ENCODE results near the gene ESRRG.
"Not testable (repeated sequence)": the region's sequence is repeated elsewhere in the genome, so short reads cannot be mapped to it uniquely, and the experiment has no call there.

The ESRRG gene

DNA sequence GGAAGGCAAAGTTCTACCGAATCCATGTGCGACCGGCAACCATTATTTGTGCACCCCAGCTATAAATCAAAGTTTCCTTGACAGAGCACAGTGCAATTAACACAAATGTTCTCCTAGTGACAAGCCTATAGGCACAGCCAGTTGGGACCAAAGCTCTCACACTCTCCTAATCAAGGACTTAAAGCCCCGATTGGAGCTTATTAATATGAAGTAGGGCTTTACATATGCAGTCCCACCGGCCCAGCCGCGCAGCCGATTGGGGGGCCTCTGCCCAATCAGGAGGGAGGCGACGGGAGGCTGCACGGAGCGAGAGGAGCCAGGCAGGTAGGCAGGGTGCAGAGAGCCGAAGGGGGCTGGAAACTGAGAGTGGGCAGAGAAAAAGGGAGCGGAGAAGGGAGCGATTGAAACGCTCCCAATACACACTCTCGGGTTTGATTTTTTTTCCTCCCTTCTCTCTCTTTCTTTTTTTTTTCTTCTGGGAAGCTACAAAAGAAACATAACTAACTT is at the start of gene ESRRG:
ESRRG (minus strand) TSS at position 156 of the 507 bp plus-strand sequence; CDS start at position 26, 130 bp downstream.
- no peak for DNase-seq

DNA sequence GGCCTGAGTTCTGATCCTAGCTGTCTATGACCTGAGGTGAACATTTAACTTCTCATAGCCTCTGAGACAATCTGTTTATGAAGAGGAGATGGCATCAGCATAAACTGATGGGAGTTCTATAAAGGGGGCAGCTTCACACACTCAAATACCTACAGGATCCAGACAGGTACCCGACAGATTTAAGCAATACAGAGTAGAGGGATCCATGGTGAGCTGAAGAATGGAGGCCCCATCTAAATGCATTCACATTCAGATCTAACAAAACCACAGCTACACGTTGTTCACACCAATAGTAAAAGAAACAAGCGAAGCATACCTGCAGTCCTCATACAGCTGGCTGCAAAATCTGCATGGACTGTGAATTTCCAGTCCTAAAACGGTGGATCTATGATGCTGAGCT is 48.7 kb upstream of the ESRRG start:
- DNase-seq = no peak

DNA sequence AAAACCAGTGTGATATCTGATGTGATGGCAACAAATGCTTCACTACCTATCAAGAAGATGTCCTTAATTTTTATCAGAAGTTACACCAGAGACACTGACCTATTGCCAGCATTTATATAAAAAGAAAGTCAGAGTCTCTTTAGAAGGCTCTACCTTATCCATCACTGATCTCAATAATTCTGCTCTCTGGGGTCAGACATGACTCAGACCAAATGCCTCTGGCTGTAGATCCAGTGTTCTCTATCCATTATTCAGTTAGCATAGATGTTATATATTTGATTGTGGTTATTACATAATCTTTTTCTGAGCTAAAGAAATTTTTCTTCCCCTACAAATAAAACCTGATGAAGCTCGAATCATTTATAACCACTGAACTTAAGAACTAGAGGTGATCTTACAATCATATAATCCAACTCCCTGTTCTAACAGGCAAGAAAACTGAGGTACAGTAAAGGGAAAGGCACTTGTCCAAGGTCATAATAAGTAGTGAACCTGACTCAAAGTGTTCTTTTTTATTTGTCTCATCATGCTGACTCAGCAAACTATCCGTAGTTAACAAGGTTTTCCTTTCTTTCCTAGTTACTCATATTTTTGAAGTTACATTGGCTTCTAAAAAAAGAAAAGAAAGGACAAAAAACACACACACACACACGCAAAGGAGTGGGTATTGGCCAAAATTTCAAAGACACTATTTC is 43.6 kb upstream of the ESRRG start:
- DNase-seq = no peak

GRCh38 chr1:216765346-216766300 is 42.4 kb upstream of the ESRRG start:
- DNase-seq = no peak

- DNase-seq = no peak
Measured at GRCh38 chr1:216758161-216758560, 34.9 kb upstream of the ESRRG start.

- DNase-seq = no peak
Measured at GRCh38 chr1:216757110-216757509, 33.9 kb upstream of the ESRRG start.

GRCh38 chr1:216750961-216751360 is 27.7 kb upstream of the ESRRG start:
- no peak for DNase-seq

DNA sequence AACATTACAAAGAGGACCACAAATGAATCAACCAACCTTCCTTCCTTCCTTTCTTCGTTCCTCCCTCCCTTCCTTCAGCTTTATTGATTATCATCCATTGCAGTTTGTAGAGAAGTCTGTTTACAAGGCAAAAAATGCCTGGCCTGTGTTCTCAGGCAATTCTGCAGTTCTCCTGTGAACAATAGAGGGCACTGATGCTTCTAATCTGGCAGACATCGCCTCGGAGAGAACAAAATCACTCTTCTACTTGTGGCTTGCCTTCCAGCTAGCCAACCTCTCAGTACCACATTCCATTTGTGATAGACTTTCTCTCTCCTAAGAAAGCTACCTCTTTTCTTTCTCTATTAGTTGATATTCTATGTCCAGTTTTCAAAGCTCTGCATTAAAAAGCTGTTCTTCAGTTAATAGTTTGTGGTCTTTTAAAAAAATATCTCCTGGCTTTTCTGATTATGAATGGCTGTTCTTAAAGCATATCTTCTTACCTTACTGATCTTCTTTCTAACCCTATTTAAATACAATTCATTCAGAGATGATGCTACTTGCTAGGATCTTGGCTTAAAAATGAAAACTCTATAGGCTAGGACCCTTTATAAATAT is 26.9 kb upstream of the ESRRG start:
- DNase-seq = no peak

- no peak for DNase-seq
Measured at GRCh38 chr1:216749232-216749631, 26.0 kb upstream of the ESRRG start.

DNA sequence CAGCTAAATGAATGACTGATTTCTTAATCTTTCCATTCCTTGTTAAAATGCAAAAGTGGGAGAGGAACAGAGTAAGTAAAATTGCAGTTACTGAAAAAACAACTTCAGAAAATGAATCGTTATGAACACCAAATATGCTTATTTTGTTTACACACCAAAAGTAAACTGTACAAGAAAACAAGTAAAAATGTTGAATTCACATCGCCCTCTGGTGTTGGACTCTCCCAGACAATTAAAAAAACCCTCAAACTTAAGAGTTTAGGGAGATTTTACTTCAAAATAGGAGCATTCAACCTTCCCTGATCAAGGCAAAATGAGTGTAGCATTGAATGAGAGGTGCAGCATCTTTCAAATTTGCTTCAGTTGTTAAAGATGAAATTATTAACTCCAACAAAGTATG is 19.4 kb upstream of the ESRRG start:
- DNase-seq = no peak

- no peak for DNase-seq
Measured at GRCh38 chr1:216740331-216740730, 17.1 kb upstream of the ESRRG start.

DNA sequence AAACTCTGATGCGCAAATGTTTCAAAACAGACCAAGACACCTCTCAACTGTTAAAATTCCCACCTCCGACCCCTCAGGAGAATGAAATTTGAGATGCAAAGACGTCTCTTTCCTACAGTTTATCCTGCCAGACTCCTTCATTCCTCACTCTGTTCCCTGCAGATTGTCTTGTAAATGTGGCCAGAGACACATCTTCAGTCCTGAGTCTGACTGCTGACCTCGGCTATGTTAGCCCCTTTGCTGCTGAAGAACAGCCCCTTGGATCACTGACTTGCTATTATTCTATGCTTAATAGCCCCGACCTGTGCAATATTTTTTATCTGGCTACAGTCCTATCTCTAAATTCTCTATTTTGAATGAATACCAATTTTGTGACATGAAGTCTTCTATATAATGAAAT is 16.6 kb upstream of the ESRRG start:
- no peak for DNase-seq

- no peak for DNase-seq
Measured at GRCh38 chr1:216732121-216732520, 8.9 kb upstream of the ESRRG start.

DNA sequence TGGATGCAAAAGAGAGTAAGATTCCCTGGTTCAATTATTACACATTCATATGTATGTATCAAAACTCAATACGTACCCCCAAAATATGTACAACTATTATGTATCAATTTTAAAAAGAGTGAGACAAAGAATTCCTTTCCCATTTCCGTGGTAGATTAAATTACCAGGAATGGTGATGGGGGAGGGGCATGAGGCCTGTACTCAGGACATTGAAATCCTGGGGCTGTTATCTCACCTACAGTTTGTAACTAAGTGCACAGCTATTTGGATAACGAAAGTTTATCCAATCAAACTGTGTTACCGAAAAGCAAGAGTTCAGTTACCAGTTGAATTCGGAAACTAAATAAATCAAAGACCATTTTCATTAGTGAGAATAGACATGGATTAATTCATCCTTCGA is 8.3 kb upstream of the ESRRG start:
- DNase-seq = no peak

DNA sequence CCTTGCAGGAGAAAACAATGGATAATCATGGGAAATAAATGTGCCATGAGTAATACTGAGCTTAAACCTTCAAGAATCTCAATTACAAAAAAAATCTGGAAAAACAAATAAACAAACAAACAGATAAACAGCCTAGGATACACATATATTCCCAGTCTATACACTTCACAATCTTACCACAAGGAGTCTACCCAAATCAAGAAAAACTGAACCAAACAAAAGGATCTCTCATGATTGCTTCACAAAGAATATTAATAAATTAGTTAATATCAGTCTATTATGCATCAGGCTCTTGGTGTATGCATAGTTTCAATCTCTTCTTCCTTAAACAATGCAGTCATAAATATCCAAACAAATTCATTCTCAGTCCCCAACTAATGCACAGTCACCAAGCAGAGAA is 3.2 kb upstream of the ESRRG start:
- no peak for DNase-seq

DNA sequence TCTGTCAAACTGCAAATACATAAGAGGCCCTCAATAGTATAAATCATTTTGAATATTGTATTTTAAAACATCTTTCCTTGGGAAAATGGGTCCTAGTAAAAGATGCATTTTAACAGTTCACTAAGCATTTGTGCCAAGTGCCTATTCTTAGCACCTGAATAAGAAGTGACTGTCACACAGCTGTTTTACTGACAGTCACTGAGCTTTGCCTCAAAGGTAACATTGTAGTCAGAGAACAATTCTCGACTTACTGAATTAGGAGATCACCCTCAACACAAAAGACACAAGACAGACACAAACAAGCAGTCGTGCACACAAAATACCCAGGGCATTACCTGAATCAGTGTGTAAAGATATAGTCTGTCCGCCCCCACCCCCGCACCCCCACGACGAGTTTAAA is 408 bp downstream of the ESRRG start:
- DNase-seq = no peak

GRCh38 chr1:216721863-216722262 is 1.4 kb downstream of the ESRRG start:
- DNase-seq = no peak

DNA sequence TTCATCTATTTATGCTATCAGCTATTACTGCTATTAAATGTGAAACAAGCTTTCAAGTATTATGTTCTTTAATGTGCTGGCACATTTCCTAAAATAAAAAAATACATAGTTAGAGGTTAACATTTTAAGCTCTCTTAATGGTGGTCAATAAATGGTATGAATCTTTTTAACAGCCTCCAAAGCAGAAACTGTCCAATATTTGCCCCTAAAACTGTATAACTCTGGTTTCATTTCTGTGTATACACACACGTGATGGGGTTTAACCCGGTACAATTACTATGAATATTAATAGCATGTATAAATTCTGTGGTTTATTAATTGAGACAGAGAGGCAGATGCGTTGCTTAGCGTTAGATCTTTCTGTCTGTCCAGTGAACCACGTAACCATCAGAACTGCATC is 2.2 kb downstream of the ESRRG start:
- DNase-seq = no peak

DNA sequence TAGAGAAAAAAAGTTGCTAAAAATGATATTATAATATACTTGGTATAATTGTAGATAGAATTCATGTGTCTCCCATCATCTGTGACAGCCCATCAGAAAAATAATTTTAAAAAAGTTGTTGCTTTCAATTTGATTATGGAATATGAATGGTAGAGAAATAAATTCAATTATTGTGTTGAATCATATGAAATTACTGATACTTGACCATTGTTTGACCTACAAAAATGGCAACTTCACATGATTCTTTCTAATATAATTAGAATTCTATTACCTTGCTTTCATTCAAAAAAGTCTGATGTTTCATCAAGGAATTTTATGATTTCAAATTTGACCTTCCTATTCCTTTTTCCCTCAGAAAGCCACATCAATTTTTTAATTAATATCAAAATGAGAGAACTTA is 11.5 kb downstream of the ESRRG start:
- no peak for DNase-seq

DNA sequence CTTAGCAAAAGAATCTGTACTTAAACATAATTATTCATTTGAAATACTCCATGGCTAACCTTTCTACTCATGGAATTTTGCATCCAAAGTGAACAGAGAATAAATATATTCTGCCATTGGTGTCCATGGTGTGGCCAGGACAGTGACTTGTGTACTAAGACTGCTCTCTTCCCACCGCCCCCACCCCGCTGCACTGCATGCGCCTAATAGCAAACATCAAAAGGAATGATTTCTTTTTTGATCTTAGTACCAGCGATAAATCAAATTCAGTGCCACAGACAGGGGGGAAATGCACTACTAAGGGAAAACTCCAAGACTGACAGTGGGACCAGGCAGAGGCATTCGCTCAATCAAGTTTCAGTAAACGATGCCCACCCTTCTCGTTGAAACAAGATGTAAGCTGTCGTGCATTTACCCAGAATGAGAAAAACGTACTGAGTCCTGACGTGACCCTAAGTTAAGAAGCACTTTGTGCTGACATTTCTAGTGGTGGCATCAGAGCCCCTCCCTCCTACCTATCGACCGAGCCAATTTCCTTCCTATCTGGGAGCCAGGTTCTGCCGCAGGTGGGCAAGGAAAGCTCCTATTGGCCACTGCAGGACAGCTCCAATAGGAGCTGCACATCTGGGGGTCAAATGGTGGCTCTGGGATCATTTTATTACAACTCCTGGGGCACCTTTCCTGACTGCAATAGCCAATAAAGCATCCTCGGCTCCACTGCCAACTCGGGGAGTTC is 12.5 kb downstream of the ESRRG start:
- no peak for DNase-seq

DNA sequence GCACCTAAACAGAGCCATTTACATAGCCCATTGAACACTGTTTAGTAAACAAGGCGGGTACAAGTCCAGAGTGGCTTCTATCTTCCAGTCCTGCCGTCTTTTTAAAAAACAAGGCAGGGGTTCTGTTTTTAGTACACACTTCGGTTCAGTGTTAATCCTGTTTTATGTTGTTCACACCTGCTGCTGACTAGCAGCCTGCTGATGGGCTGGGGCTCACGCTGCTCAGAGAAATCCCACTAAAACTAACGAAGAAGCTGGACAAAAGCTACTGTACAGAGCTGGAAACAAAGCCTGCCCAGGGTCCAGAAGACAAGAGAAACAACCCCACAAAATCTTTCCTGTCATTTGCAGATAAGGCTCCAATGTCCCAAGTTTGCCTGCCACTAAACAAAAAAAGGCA is 13.2 kb downstream of the ESRRG start:
- DNase-seq = no peak

GRCh38 chr1:216705676-216706075 is 17.6 kb downstream of the ESRRG start:
- DNase-seq = no peak

DNA sequence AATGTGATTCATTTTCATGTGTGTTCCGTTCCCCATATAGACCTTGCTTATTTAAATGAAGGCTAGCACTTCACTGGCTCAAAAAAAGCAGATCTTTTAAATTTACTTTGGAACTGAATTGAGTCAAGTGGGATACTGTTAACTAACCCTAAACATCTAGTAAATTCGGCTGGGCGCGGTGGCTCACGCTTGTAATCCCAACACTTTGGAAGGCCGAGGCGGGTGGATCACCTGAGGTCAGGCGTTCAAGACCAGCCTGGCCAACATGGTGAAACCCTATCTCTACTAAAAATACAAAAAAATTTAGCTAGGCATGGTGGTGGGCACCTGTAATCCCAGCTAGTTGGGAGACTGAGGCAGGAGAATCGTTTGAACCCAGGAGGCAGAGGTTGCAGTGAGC is 19.2 kb downstream of the ESRRG start:
- not testable (repeated sequence) for DNase-seq
